GM12865 (cell line): Measurements from ENCODE around the gene XXYLT1.

Source experiments
- DNase-seq: peaks from one replicate; pipeline ENCODE4 v3.0.0; 2010; ENCODE audit warnings: low read depth
- H3K4me3 ChIP-seq: 2 replicates; pipeline ENCODE4 v1.5.1; 2011; ENCODE audit warnings: mild to moderate bottlenecking, low read depth, low read length, control low read depth
- TF ChIP-seq, protein P1 (sequence below): IDR thresholded peaks from 2 replicates; pipeline ENCODE4 v1.5.1; 2011; ENCODE audit warnings: low read length, control low read depth, low read depth, inconsistent platforms; ENCODE audit not compliant: insufficient read depth; ENCODE audit errors: missing control alignments

XXYLT1 gene

DNA sequence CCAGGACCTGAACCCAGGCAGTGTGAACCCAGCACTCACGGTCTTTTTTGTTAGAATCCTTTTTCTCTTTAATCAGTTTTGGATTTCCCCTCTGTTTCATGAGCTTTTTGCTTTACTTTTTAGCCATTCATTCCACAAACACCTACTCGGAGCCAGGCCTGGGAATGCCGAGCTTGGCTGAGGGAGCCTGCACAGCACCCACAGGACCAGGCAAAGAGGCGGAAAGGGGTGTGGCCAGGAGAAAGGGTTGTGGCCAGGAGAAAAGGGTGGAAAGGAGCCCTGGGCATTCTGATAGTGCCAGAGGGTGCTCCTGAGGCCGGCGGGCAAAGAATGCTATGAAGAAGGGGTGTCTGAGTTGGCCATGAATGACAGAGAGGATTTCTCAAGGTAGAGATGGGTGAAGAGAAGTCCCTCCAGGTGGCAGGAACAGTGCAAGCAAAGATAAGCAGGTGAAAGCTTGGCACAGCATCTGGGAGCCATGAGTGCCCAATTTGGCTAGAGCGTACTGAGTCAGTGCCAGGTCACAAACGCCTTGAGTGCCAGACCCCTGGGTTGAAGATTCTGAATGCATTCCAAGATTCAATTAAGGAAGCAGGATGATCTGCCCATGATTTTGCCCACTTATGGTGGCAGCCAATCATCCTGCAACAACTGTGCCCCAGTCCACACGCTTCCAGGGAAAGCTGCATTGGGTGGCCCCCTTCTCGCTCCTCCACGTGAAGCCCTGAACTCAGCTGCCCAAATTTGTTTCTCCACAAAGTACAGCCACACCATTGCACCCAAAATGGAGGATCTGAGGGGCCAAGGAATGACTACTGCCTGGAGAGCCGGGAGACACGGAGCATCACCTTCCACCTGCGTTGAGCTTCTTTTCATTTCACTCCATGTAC is 157.2 kb downstream of the XXYLT1 start:
- TF ChIP-seq, protein P1, sequence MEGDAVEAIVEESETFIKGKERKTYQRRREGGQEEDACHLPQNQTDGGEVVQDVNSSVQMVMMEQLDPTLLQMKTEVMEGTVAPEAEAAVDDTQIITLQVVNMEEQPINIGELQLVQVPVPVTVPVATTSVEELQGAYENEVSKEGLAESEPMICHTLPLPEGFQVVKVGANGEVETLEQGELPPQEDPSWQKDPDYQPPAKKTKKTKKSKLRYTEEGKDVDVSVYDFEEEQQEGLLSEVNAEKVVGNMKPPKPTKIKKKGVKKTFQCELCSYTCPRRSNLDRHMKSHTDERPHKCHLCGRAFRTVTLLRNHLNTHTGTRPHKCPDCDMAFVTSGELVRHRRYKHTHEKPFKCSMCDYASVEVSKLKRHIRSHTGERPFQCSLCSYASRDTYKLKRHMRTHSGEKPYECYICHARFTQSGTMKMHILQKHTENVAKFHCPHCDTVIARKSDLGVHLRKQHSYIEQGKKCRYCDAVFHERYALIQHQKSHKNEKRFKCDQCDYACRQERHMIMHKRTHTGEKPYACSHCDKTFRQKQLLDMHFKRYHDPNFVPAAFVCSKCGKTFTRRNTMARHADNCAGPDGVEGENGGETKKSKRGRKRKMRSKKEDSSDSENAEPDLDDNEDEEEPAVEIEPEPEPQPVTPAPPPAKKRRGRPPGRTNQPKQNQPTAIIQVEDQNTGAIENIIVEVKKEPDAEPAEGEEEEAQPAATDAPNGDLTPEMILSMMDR = no peak
- no peak for DNase-seq
- H3K4me3 ChIP-seq = no peak overlapping the region

DNA sequence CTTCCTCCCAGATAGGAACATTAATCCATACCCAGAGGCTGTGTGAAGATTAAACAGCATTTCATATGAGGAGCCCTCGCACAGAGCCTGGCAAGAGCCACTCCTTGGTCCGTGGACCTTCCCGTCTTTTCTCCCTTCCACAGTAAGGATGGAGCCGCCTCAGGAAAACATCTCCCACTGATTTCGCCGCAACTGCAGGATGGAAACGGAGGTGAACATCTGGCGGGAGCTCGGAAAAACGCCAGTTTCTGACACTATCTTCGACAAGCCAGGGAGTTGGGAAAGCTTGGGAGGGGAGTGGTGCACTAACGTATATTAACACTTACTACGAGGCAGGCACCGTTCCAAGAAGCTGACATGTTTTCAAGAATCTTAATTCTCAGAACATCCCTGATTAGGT is 157.9 kb downstream of the XXYLT1 start:
- TF ChIP-seq, protein P1 = no peak
- H3K4me3 ChIP-seq = no peak overlapping the region
- DNase-seq = no peak

DNA sequence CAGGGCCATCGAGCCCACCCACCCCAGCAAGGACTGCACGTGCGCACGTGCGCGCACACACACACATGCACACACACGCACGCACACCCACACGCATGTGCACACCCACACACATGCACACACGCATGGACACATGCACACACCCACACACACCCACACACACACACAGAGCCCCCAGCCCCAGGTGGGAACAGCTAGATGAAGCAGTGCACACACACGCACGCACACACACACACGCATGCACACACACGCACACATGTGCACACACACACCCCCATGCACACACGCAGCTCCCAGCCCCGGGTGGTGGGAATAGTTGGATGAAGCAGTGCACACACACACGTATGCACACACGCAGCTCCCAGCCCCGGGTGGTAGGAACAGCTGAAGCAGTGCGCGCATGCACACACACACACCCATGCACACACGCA is 158.6 kb downstream of the XXYLT1 start:
- TF ChIP-seq, protein P1 = no peak
- DNase-seq = no peak
- no peak overlapping the region for H3K4me3 ChIP-seq

DNA sequence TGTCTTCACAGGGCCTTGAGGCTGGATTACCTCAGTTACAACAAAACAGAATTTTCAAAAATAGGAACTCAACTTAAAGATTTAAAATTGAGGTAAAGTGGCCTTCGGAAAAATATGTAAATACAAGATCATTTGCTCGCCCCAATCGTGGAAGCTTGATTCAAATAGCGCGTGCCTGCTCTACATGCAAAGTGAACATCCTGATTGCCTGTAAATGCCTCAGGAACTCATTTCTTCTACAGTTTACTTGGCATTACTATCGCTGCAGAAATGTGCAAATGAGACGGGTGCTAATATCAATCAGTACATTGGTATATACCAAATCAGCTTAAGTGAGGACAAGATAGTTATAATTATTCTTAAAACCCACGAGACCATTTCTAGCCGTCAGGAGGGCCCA is 159.2 kb downstream of the XXYLT1 start:
- no peak for DNase-seq
- TF ChIP-seq, protein P1 = no peak
- no peak overlapping the region for H3K4me3 ChIP-seq

DNA sequence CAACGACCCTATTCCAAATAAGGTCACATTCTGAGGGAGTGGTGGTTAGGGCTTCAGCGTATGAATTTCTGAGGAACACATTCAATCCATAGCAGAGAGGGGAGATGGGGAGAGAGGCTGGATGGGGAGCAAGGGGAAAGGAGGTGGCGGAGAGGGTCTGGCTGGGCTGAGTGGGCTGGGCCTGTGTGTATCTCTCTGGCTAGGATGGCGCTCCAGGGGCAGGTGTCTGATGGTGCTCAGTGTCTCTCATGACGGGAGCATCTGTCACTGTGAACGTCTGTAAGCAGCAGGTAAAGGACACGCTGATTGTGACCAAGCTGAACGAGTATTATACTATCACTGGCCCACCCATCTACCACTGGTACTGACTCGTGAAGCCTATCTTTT is 159.6 kb downstream of the XXYLT1 start:
- no peak for DNase-seq
- no peak overlapping the region for H3K4me3 ChIP-seq
- TF ChIP-seq, protein P1 = no peak

DNA sequence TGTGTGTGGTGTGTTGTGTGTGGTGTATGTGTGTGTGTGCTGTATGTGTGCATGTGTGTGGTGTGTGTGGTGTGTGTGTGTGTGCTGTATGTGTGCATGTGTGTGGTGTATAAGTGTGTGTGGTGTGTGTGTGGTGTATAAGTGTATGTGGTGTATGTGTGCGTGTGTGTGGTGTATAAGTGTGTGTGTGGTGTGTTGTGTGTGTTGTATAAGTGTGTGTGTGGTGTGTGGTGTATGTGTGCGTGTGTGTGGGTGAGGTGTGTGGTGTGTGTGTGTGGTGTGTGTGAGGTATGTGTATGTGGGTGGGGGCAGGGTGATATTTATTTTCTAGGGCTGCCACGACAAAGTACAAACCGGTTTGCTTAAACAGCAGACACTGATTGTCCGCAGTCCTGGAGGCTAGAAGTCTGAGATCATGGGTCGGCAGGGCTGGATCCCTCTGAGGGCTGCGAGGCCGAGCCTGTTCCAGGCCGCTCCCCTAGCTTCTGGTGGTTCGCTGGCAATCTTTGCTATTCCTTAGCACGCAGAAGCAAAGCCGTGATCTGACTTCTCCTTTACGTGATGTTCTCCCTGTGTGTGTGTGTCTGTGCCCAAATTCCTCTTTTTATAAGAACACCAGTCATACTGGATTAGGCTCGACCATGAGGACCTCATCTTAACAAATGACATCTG is 160.2 kb downstream of the XXYLT1 start:
- TF ChIP-seq, protein P1 = no peak
- H3K4me3 ChIP-seq = no peak overlapping the region
- no peak for DNase-seq
